ENCODE measurements around the gene ENTPD1.
"Not testable (repeated sequence)": the region's sequence is repeated elsewhere in the genome, so short reads cannot be mapped to it uniquely, and the experiment has no call there.

Gene ENTPD1

GRCh38 chr10:95877881-95878280 lies 121.9 kb downstream of the ENTPD1 start:
- Histone ChIP-seq H3K9me3 (ENCODE audit: severe bottlenecking) (no peaks in the 10 kb centered on the region), H3K36me3 (ENCODE audit: low read depth) (peaks cover 14% of the 10 kb centered on the region; the same call in 1 of the 2 replicates)
- no peak for ATAC-seq (ENCODE audit: low read depth)

GRCh38 chr10:95880704-95881103 lies 124.7 kb downstream of the ENTPD1 start:
- H3K9me3 ChIP-seq (ENCODE audit: severe bottlenecking), result no peaks in the 10 kb centered on the region
- no peak for TF ChIP-seq CTCF (IDR thresholded peaks at IDR 0.05; ENCODE audit: poor library complexity, severe bottlenecking)
- H3K36me3 ChIP-seq (ENCODE audit: low read depth), result peaks cover 8% of the 10 kb centered on the region; the same call in 1 of the 2 replicates
- H3K27ac ChIP-seq (ENCODE audit: poor library complexity, severe bottlenecking), result no peak overlapping the region
- ATAC-seq (ENCODE audit: low read depth) (no peak), DNase-seq (ENCODE audit: low spot score) (no peak)
- no peaks in the 10 kb centered on the region for H3K4me1 ChIP-seq (ENCODE audit: insufficient read depth, poor library complexity, severe bottlenecking)
- no peak overlapping the region for H3K4me3 ChIP-seq (ENCODE audit: severe bottlenecking)
- H3K27me3 ChIP-seq (ENCODE audit: insufficient read depth, poor library complexity, severe bottlenecking), result no peaks in the 10 kb centered on the region

More at GRCh38 chr10:95877881-95878280, 121.9 kb downstream of the ENTPD1 start:
- Histone ChIP-seq H3K4me3 (ENCODE audit: severe bottlenecking) (no peak overlapping the region), H3K4me1 (ENCODE audit: insufficient read depth, poor library complexity, severe bottlenecking) (no peaks in the 10 kb centered on the region), H3K27ac (ENCODE audit: poor library complexity, severe bottlenecking) (no peak overlapping the region), H3K27me3 (ENCODE audit: insufficient read depth, poor library complexity, severe bottlenecking) (no peaks in the 10 kb centered on the region)
- no peak for DNase-seq (ENCODE audit: low spot score)
- no peak for TF ChIP-seq CTCF (IDR thresholded peaks at IDR 0.05; ENCODE audit: poor library complexity, severe bottlenecking)

- ATAC-seq (ENCODE audit: low read depth), result no peak
Observed at GRCh38 chr10:95881316-95881715, 125.4 kb downstream of the ENTPD1 start.

GRCh38 chr10:95889830-95890229 lies 133.9 kb downstream of the ENTPD1 start:
- H3K27ac ChIP-seq (ENCODE audit: poor library complexity, severe bottlenecking), result no peak overlapping the region
- no peaks in the 10 kb centered on the region for H3K4me1 ChIP-seq (ENCODE audit: insufficient read depth, poor library complexity, severe bottlenecking)
- H3K36me3 ChIP-seq (ENCODE audit: low read depth), result peaks cover 4% of the 10 kb centered on the region; the same call in 1 of the 2 replicates
- TF ChIP-seq CTCF (IDR thresholded peaks at IDR 0.05; ENCODE audit: poor library complexity, severe bottlenecking), result no peak
- ATAC-seq (ENCODE audit: low read depth), result no peak
- no peak for DNase-seq (ENCODE audit: low spot score)
- no peaks in the 10 kb centered on the region for H3K27me3 ChIP-seq (ENCODE audit: insufficient read depth, poor library complexity, severe bottlenecking)
- H3K9me3 ChIP-seq (ENCODE audit: severe bottlenecking), result no peaks in the 10 kb centered on the region
- H3K4me3 ChIP-seq (ENCODE audit: severe bottlenecking), result no peak overlapping the region

More at GRCh38 chr10:95881316-95881715, 125.4 kb downstream of the ENTPD1 start:
- Histone ChIP-seq H3K4me1 (ENCODE audit: insufficient read depth, poor library complexity, severe bottlenecking) (no peaks in the 10 kb centered on the region), H3K27ac (ENCODE audit: poor library complexity, severe bottlenecking) (no peak overlapping the region), H3K4me3 (ENCODE audit: severe bottlenecking) (no peak overlapping the region), H3K27me3 (ENCODE audit: insufficient read depth, poor library complexity, severe bottlenecking) (no peaks in the 10 kb centered on the region), H3K36me3 (ENCODE audit: low read depth) (peaks cover 2% of the 10 kb centered on the region; the same call in 1 of the 2 replicates), H3K9me3 (ENCODE audit: severe bottlenecking) (no peaks in the 10 kb centered on the region)
- TF ChIP-seq CTCF (IDR thresholded peaks at IDR 0.05; ENCODE audit: poor library complexity, severe bottlenecking), result no peak
- no peak for DNase-seq (ENCODE audit: low spot score)

GRCh38 chr10:95896071-95896850 lies 140.3 kb downstream of the ENTPD1 start:
- DNase-seq (ENCODE audit: low spot score) (no peak), ATAC-seq (ENCODE audit: low read depth) (no peak)
- no peaks in the 10 kb centered on the region for H3K9me3 ChIP-seq (ENCODE audit: severe bottlenecking)
- no peak for TF ChIP-seq CTCF (IDR thresholded peaks at IDR 0.05; ENCODE audit: poor library complexity, severe bottlenecking)
- peaks cover 26% of the 10 kb centered on the region for H3K36me3 ChIP-seq (ENCODE audit: low read depth)
- no peaks in the 10 kb centered on the region for H3K27me3 ChIP-seq (ENCODE audit: insufficient read depth, poor library complexity, severe bottlenecking)
- H3K4me3 ChIP-seq (ENCODE audit: severe bottlenecking), result no peak overlapping the region
- H3K27ac ChIP-seq (ENCODE audit: poor library complexity, severe bottlenecking), result no peak overlapping the region
- no peaks in the 10 kb centered on the region for H3K4me1 ChIP-seq (ENCODE audit: insufficient read depth, poor library complexity, severe bottlenecking)

GRCh38 chr10:95905897-95906580 lies 150.1 kb downstream of the ENTPD1 start:
- not testable (repeated sequence) for H3K27me3 ChIP-seq (ENCODE audit: insufficient read depth, poor library complexity, severe bottlenecking); DNase-seq (ENCODE audit: low spot score); H3K4me3 ChIP-seq (ENCODE audit: severe bottlenecking); H3K9me3 ChIP-seq (ENCODE audit: severe bottlenecking); H3K4me1 ChIP-seq (ENCODE audit: insufficient read depth, poor library complexity, severe bottlenecking); H3K27ac ChIP-seq (ENCODE audit: poor library complexity, severe bottlenecking); ATAC-seq (ENCODE audit: low read depth); H3K36me3 ChIP-seq (ENCODE audit: low read depth)

All from RWPE2 (cell line).